Coronary artery (tissue), 2 donors: ENCODE data around the gene STK26.

Source experiments
- DNase-seq: peaks from one replicate; pipeline ENCODE4 v3.0.0-alpha.2; 2017; ENCODE audit warnings: low spot score
- H3K27ac ChIP-seq, 2 donors: fragments of 200-600 bp; sonication (generic); one replicate each; pipeline ENCODE4 v1.5.1; 2016 to 2019
- H3K4me3 ChIP-seq: fragments of 200-600 bp; sonication (generic); 2 replicates; pipeline ENCODE4 v1.5.1; 2016; ENCODE audit warnings: mild to moderate bottlenecking, moderate library complexity
- CTCF ChIP-seq: fragments of 200-600 bp; sonication (generic); IDR thresholded peaks from one replicate; pipeline ENCODE4 v1.5.1; 2019; ENCODE audit warnings: antibody characterized with exemption

The STK26 gene

DNA sequence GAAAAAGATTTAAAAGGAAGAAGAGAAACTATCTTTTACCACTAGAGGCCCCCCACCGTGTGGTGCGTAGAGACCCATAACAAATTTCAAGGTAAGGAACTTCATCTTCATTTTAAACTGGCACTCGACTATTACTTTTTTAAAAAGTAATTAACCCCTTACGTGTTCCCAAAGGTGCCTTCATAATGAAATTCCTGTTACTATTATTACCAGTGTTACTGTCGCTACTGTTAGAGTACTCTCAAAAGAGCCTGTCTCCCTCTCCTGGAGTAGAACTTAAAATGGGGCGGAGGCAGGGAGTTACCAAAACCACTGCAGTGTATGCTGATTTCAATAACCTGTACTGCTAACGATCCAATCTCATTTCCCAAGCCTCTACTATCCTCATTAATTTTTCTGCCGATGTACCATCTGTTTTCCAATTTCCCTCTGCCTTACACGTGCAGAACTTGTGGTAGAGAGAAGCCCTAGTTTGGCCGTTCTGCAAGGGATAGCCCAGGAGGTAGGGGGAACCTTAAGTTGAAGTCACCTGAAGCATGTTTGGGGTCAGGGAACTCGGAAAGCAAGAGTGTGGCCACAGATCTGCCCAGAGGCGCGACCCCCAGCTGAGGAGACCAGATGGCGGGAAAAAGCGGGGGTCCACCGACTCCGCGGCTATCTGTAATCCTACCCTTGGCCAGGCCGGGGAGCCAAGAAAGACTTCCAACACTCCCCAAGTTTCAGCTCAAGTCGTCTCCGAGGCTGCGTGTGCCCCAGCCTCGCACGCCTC is 720 bp upstream of the STK26 start:
- no peak for DNase-seq
- Histone ChIP-seq H3K4me3 (peak overlapping the region; percentile 76), H3K27ac (no peak overlapping the region)
- no peak for TF ChIP-seq CTCF

DNA sequence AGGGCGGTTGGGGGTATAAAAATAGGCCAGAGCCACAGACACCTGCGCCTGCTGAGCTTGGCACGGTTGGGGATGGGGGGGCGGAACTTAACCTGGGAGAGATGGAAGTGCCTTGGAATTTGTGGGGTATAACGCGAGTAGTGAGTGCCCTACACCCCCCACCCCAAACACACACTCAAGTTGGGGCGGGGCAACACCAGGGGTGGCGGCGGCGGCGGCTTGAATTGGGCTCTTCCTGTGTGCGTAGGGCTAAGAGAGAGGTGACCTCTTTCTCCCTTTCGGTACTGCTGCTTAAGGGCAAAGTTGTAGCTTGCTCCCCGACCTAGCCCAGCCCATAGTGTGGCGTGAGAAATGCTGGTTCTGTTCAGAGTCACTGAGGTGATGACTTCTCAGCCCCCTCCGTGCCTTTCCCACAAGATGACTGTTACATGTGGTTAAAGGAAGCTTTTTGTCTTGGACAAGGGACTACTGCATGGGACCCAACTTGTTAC is 839 bp downstream of the STK26 start:
- no peak for DNase-seq
- Histone ChIP-seq H3K27ac (no peak overlapping the region), H3K4me3 (peak overlapping the region; percentile 76)
- no peak for TF ChIP-seq CTCF

- no peak overlapping the region for H3K4me3 ChIP-seq
- no peak for TF ChIP-seq CTCF
- no peak for DNase-seq
- no peak overlapping the region for H3K27ac ChIP-seq
These were observed 1.9 kb downstream of the STK26 start for GRCh38 chrX:132025041-132025440.

- no peak for DNase-seq
- H3K27ac ChIP-seq: no peak overlapping the region
- TF ChIP-seq CTCF: no peak
- H3K4me3 ChIP-seq: no peak overlapping the region
These were observed 7.2 kb downstream of the STK26 start for GRCh38 chrX:132030264-132030663.

GRCh38 chrX:132031867-132032266 is 8.8 kb downstream of the STK26 start:
- no peak for TF ChIP-seq CTCF
- no peak for DNase-seq

GRCh38 chrX:132033166-132033565 is 10.1 kb downstream of the STK26 start:
- H3K4me3 ChIP-seq: no peak overlapping the region
- TF ChIP-seq CTCF: no peak
- DNase-seq: no peak
- no peak overlapping the region for H3K27ac ChIP-seq

More at GRCh38 chrX:132031867-132032266, 8.8 kb downstream of the STK26 start:
- no peak overlapping the region for H3K27ac ChIP-seq
- H3K4me3 ChIP-seq: no peak overlapping the region

DNA sequence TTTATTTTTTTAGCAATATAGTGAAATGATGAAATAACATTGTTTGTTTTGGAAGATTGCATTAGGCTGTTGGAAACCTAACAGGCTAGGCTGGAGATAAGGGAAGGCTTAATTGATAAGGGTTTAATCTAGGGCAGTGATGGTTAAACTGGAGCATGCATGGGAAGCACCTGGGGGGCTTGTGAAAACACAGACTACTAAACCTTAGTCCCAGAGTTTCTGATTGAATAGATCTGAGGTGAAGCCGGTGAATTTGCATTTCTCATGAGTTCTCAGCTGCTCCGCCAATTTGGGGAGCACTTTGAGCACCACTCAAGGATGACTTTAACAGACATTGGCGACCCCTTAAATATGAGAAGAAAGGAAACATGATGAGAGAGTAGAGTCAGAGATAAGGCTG is 11.5 kb downstream of the STK26 start:
- Histone ChIP-seq H3K27ac (no peak overlapping the region), H3K4me3 (no peak overlapping the region)
- TF ChIP-seq CTCF: no peak
- DNase-seq: no peak
